Medulla oblongata (tissue), 1 donor: Measurements from ENCODE around the gene TBC1D1.
A peak's percentile ranks its signal among the peaks of the same experiment; 100 is the strongest.
"Not testable (repeated sequence)": the region's sequence is repeated elsewhere in the genome, so short reads cannot be mapped to it uniquely, and the experiment has no call there.

ENCODE experiments used
- DNase-seq: peaks from one replicate; pipeline ENCODE4 v3.0.0-alpha.2; 2015; ENCODE audit errors: extremely low spot score

TBC1D1 gene

DNA sequence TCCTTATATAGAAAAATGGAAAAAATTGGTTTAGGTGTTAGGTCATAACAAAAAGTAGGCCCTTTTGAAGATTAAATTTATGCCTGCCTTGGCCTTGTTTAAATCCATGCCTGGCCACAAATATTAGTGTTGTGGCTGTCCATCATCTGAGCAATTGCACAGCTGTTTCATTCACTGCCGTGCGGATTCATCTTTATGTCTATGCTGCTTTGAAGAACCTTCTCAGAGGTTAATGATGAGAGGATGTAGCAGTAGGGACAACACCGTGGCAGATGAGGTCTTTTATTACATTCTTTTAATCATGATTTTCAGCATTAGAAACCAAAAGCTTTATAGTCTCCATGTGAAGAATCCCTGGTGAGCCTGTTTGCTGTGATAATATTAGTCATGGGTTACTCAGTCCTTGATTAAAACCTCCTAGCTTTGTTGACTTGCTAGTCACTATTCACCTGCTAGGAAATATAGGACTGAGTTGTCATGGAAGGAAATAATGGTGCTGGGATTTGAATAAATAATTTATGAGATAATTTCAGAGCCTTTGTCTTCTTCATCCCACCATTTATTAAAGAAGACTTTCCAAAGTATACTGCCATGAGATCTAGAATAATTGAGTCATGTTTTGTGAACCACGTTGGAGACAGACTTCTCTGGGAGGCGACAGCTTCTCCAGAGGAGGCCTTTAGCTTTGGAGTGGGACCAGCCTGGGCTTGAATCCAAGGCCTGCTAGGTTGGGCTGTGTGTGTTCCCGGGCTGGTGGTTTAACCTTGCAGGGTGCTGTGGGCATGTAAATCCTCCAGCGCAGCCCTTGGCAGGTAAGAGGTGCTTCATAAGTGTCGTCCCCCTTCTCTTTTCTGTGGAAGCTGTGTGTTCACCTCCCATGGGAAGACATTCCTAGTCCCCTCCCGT, 122.8 kb downstream of the TBC1D1 start:
- peak; percentile 51 for DNase-seq

- DNase-seq: no peak
Observed at GRCh38 chr4:38014421-38014852, 123.6 kb downstream of the TBC1D1 start.

DNA sequence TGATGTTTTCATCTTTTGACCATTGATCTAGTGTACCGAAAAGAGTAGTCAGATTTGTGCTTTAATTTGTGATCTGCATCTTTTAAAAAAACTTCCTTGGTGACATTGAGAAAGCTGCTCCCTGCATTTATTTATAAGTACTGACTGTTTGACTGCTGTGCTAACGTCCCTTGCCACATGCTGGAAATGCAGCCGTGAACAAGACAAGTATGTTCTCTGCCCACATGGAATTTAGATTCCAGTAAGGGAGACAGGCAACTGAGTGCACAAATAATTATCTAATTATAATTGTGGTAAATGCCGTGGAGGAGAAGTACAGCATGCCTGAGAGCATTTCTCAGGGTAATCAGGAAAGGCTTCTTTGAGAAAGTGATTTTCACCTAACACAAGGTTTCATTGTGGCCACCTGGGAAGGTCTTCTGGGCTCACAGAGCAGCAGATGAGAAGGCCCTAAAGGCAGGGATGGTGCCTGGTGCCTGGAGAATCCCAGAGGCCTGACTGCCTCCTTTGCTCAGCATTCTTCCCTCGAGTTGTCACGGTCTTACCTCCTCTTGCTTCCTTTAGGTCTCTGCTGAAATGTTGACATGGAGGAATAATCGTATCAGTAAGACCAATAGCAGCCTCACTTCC, 125.1 kb downstream of the TBC1D1 start:
- DNase-seq: no peak

- no peak for DNase-seq
Observed at GRCh38 chr4:38016698-38017097, 125.8 kb downstream of the TBC1D1 start.

DNA sequence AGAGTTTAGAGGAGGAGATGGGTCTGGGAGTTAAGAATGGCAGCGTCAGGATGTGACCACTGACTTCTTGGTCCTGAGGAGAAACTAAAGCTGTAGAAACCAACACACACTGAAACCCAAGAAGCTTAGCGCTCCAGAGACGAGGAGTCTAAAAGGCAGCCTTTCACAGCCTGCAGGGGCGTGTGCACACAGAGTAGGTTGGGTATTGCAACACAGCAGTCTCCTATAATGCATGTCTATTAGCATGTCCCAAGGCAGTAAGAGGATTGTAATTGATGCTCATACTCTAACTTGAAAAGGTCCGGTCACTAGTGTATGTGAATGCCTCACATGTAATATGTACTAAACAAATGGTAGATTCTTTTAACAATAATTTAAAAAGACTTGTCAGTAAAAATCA, 126.7 kb downstream of the TBC1D1 start:
- DNase-seq: no peak

DNA sequence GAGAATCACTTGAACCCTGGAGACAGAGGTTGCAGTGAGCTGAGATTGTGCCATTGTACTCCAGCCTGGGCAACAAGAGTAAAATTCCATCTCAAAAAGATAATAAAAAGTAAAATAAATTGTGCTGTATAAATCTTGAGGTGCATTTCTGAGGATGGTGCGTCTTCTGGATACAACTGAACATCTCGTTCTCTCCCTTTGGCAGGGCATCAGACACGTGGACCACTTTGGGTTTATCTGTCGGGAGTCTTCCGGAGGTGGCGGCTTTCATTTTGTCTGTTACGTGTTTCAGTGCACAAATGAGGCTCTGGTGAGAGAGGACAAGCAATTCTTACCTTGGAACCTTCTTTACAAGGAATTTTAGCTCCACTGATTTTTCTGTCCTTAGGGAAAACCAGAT, 129.5 kb downstream of the TBC1D1 start:
- no peak for DNase-seq

GRCh38 chr4:38020961-38021360, 130.1 kb downstream of the TBC1D1 start:
- not testable (repeated sequence) for DNase-seq

DNA sequence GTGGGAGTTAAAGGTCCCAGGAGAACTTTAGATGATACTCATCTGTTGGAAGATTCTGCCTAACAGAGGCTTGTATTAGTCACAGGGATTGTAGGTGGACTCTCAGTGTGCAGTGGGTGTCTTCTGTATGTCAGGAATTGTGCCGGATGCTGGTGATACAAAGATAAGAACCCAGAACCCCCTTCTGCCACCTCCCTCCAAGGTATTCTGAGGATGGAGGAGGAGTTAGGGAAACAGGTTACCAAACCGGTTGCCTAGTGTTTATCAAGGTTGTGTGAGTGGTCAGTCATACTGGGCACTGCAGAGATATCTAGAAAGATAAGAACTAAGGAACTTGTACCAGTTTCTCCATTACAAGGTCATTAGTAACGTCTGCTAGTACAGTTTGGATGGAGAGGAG, 130.9 kb downstream of the TBC1D1 start:
- DNase-seq: no peak

DNA sequence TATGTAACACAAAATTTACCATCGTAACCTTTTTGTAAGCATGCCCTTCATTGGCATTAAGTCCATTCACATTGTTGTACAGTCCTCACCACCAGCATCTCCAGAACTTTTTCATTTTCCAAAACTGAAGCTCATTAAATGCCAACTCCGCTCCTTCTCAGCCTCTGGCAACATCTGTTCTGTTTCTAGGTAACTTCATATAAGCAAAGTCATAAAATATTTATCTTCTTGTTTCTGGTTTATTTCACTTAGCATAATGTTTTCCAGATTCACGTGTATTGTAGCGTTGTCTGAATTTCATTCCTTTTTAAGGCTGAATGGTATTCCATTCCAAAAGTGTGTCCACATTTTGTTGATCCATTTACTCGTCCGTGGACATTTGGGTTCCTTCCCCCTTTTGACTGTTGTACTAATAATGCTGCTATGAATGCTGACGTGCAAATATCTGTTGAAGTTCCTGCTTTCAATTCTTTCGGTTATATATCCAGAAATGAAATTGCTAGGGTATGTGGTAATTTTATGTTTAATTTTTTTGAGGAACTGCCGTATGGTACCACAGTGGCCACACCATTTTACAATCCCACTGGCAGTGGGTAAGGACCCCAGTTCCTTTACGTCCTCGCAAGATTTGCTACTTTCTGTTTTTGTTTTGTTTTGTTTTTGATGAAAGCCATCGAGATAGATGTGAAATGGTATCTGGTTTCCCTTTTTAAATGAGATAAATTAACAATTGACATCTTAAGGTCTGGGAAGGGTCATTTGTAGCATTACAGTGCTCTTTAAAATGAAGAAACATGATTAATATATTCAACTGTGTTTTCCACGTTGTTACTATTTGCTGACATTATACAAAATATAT, 132.7 kb downstream of the TBC1D1 start:
- DNase-seq: no peak

DNA sequence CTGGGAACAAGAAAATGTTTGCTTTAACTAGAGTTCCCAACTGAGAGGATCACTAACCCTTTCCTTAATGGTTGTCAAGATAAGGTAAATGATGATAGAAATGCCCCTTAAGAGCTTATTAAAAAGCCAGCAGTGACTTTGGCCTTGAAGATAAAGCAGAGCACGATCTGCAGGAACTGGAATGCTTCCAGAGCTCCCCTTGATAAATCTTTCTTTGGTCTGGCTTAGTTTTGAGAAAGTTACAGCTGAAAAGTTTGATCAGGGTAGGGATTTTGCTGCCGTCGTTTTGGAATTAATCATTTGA, 133.3 kb downstream of the TBC1D1 start:
- no peak for DNase-seq

- no peak for DNase-seq
Observed at GRCh38 chr4:38025665-38026064, 134.8 kb downstream of the TBC1D1 start.

DNA sequence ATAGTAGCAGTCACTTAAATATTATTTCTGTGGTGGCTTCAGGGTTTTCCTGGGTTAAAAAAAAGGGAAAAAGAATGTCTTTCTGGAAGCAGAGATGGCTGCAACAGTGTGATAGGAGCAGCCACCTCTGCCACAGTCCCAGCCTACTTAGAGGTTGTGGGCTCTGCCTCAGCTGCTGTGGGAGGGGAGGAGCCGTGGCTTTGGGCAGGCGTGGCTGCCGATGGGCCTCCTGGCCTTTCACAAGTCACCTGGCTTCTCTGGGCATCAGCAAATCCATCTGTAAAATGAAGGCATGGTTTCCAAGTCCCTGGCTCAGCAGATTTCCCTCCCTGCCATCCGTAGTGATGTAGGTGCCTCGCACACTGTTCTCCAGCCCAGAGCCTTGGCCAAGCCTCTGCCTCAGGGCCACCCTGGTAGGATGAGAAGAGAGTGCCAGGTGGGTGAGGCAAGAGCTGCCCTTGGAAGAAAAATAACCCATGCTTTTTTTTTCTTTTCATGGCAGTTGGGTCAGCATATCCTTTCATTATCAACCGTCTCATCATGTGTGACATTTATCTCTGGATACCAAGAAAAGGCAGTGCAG, 135.4 kb downstream of the TBC1D1 start:
- no peak for DNase-seq

- DNase-seq: no peak
Observed at GRCh38 chr4:38030023-38030422, 139.1 kb downstream of the TBC1D1 start.

DNA sequence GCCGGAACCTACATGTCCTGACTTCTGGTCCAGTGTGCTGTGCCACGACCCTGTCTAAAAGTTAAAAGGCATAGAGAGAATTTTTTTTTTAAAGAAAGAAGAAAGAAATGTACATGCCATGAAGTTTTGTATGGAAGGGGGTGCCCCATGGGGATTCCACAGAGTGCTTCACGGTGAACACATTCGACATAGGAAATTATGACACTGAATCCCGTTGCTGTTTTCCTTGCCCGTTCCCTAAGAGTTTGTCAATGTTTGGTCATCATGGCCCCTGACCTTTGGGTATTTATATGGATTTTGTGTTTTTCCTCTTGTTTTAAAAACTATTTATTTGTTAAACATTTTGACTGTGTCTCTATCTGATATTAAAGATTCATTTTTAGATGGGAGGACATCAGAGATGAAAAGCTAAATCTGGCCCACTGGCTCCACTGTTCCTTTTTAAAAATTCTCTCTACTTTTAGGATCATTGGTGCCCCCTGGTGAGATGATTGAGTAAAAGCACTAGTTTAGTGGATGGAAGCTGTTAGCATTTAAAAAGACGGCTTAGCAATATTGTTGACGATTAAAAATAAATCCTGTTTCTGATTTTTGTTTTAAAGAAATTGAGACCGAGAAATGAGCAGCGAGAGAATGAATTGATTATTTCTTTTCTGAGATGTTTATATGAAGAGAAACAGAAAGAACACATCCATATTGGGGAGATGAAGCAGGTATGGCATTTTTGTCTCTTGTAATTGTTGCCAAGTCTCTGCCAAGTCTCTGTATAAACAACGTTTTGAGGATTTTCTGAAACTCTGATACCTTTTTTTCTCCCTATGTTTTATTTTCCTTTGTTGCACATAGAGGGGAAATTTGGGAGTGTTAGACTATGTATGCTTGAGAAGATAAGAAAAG, 144.3 kb downstream of the TBC1D1 start:
- DNase-seq: peak; percentile 88

- DNase-seq: no peak
Observed at GRCh38 chr4:38036548-38036947, 145.7 kb downstream of the TBC1D1 start.

GRCh38 chr4:38037612-38038011, 146.7 kb downstream of the TBC1D1 start:
- DNase-seq: no peak

- no peak for DNase-seq
Observed at GRCh38 chr4:38040619-38041018, 149.7 kb downstream of the TBC1D1 start.

DNA sequence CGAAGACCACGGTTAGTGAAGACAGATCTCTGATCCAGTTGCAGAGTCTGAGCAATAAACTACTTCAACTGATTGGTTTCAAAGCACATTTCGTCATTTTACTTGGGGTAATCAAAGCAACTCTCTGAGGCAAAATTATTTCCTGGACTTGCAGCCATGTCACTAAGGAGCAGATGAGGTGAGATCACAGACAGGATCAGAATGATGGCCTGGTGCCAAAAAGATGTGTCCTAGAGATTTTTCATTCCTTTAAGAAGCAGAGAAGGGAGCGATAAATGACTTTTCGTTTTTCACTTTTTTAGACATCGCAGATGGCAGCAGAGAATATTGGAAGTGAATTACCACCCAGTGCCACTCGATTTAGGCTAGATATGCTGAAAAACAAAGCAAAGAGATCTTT, 153.2 kb downstream of the TBC1D1 start:
- no peak for DNase-seq

DNA sequence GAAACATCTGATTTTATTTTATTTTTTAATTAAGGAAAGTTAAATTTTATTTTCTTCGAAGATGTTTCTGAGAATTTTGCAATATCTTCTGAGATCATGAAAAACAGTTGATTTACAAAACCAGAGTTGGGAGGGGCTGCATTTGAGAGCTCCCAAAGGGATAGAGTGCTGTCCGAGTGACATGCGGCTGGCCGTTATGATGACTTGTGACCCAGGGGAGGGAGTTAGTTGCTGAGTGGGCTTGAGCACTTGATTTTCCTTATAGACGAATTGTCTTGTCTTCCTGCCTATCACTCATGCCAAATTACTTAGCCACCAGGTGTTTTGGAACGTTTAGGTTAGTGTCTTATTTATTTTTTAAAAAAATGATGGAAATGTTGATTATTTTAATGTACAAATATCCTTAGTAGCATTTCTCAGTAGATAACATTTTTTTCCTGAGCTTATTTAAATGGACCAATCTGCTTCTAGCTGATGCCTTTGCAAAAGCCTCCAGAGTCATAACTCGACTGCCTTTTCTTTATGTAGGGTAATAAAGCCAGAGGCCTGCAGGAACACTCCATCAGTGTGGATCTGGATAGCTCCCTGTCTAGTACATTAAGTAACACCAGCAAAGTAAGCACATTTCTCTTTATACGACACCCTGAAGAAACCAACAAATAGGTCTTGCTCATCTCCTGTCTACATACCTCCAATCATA, 154.6 kb downstream of the TBC1D1 start:
- DNase-seq: no peak

- DNase-seq: no peak
Observed at GRCh38 chr4:38046727-38047489, 156.0 kb downstream of the TBC1D1 start.
